ENCODE data around the gene SCN2A.

The SCN2A gene

GRCh38 chr2:165208094-165208493 lies 31.1 kb upstream of the SCN2A start:
- H3K27ac ChIP-seq (ENCODE audit: low read length), result no peak overlapping the region
- no peak overlapping the region for H3K9ac ChIP-seq (ENCODE audit: low read length in 2 of 2)
- no peaks in the 10 kb centered on the region for H3K27me3 ChIP-seq (ENCODE audit: control insufficient read depth in 1 of 2, insufficient read depth in 2 of 2, low read length in 2 of 2)
- no peak overlapping the region for H3K4me3 ChIP-seq (ENCODE audit: low read length in 2 of 2)
- H3K9me3 ChIP-seq (ENCODE audit: control insufficient read depth in 2 of 2, low read length in 2 of 2), result no peaks in the 10 kb centered on the region
- H3K4me1 ChIP-seq (ENCODE audit: control insufficient read depth, insufficient read depth, low read length), result no peaks in the 10 kb centered on the region
- H3K36me3 ChIP-seq (ENCODE audit: control insufficient read depth in 2 of 2, insufficient read depth in 2 of 2, low read length in 2 of 2), result no peaks in the 10 kb centered on the region

- Histone ChIP-seq H3K27me3 (ENCODE audit: control insufficient read depth in 1 of 2, insufficient read depth in 2 of 2, low read length in 2 of 2) (no peaks in the 10 kb centered on the region), H3K4me3 (ENCODE audit: low read length in 2 of 2) (no peak overlapping the region), H3K36me3 (ENCODE audit: control insufficient read depth in 2 of 2, insufficient read depth in 2 of 2, low read length in 2 of 2) (no peaks in the 10 kb centered on the region), H3K4me1 (ENCODE audit: control insufficient read depth, insufficient read depth, low read length) (no peaks in the 10 kb centered on the region), H3K9me3 (ENCODE audit: control insufficient read depth in 2 of 2, low read length in 2 of 2) (no peaks in the 10 kb centered on the region), H3K9ac (ENCODE audit: low read length in 2 of 2) (no peak overlapping the region), H3K27ac (ENCODE audit: low read length) (no peak overlapping the region)
Observed at GRCh38 chr2:165214093-165214492, 25.1 kb upstream of the SCN2A start.

- Histone ChIP-seq H3K36me3 (ENCODE audit: control insufficient read depth in 2 of 2, insufficient read depth in 2 of 2, low read length in 2 of 2) (no peaks in the 10 kb centered on the region), H3K4me3 (ENCODE audit: low read length in 2 of 2) (no peak overlapping the region), H3K27ac (ENCODE audit: low read length) (no peak overlapping the region), H3K9me3 (ENCODE audit: control insufficient read depth in 2 of 2, low read length in 2 of 2) (no peaks in the 10 kb centered on the region), H3K27me3 (ENCODE audit: control insufficient read depth in 1 of 2, insufficient read depth in 2 of 2, low read length in 2 of 2) (no peaks in the 10 kb centered on the region), H3K9ac (ENCODE audit: low read length in 2 of 2) (no peak overlapping the region), H3K4me1 (ENCODE audit: control insufficient read depth, insufficient read depth, low read length) (no peaks in the 10 kb centered on the region)
Observed at GRCh38 chr2:165219481-165219880, 19.7 kb upstream of the SCN2A start.

- H3K4me3 ChIP-seq (ENCODE audit: low read length in 2 of 2), result no peak overlapping the region
- H3K27me3 ChIP-seq (ENCODE audit: control insufficient read depth in 1 of 2, insufficient read depth in 2 of 2, low read length in 2 of 2), result no peaks in the 10 kb centered on the region
- no peaks in the 10 kb centered on the region for H3K9me3 ChIP-seq (ENCODE audit: control insufficient read depth in 2 of 2, low read length in 2 of 2)
- H3K27ac ChIP-seq (ENCODE audit: low read length), result no peak overlapping the region
- H3K4me1 ChIP-seq (ENCODE audit: control insufficient read depth, insufficient read depth, low read length), result no peaks in the 10 kb centered on the region
- no peaks in the 10 kb centered on the region for H3K36me3 ChIP-seq (ENCODE audit: control insufficient read depth in 2 of 2, insufficient read depth in 2 of 2, low read length in 2 of 2)
- H3K9ac ChIP-seq (ENCODE audit: low read length in 2 of 2), result no peak overlapping the region
Observed at GRCh38 chr2:165224941-165225340, 14.3 kb upstream of the SCN2A start.

- H3K4me1 ChIP-seq (ENCODE audit: control insufficient read depth, insufficient read depth, low read length), result no peaks in the 10 kb centered on the region
- H3K9me3 ChIP-seq (ENCODE audit: control insufficient read depth in 2 of 2, low read length in 2 of 2), result peaks cover 0 to 2% of the 10 kb centered on the region in 2 donors
- H3K27me3 ChIP-seq (ENCODE audit: control insufficient read depth in 1 of 2, insufficient read depth in 2 of 2, low read length in 2 of 2), result no peaks in the 10 kb centered on the region
- H3K4me3 ChIP-seq (ENCODE audit: low read length in 2 of 2), result no peak overlapping the region
- no peak overlapping the region for H3K9ac ChIP-seq (ENCODE audit: low read length in 2 of 2)
- no peaks in the 10 kb centered on the region for H3K36me3 ChIP-seq (ENCODE audit: control insufficient read depth in 2 of 2, insufficient read depth in 2 of 2, low read length in 2 of 2)
- no peak overlapping the region for H3K27ac ChIP-seq (ENCODE audit: low read length)
Observed at GRCh38 chr2:165227571-165227970, 11.6 kb upstream of the SCN2A start.

GRCh38 chr2:165237056-165237455 lies 2.2 kb upstream of the SCN2A start:
- no peak overlapping the region for H3K9ac ChIP-seq (ENCODE audit: low read length in 2 of 2)
- no peak overlapping the region for H3K27ac ChIP-seq (ENCODE audit: low read length)
- no peaks in the 10 kb centered on the region for H3K9me3 ChIP-seq (ENCODE audit: control insufficient read depth in 2 of 2, low read length in 2 of 2)
- H3K4me1 ChIP-seq (ENCODE audit: control insufficient read depth, insufficient read depth, low read length), result no peaks in the 10 kb centered on the region
- no peak overlapping the region for H3K4me3 ChIP-seq (ENCODE audit: low read length in 2 of 2)
- no peaks in the 10 kb centered on the region for H3K27me3 ChIP-seq (ENCODE audit: control insufficient read depth in 1 of 2, insufficient read depth in 2 of 2, low read length in 2 of 2)
- H3K36me3 ChIP-seq (ENCODE audit: control insufficient read depth in 2 of 2, insufficient read depth in 2 of 2, low read length in 2 of 2), result no peaks in the 10 kb centered on the region

- no peaks in the 10 kb centered on the region for H3K27me3 ChIP-seq (ENCODE audit: control insufficient read depth in 1 of 2, insufficient read depth in 2 of 2, low read length in 2 of 2)
- no peak overlapping the region for H3K27ac ChIP-seq (ENCODE audit: low read length)
- no peaks in the 10 kb centered on the region for H3K36me3 ChIP-seq (ENCODE audit: control insufficient read depth in 2 of 2, insufficient read depth in 2 of 2, low read length in 2 of 2)
- H3K4me1 ChIP-seq (ENCODE audit: control insufficient read depth, insufficient read depth, low read length), result no peaks in the 10 kb centered on the region
- no peak overlapping the region for H3K9ac ChIP-seq (ENCODE audit: low read length in 2 of 2)
- H3K9me3 ChIP-seq (ENCODE audit: control insufficient read depth in 2 of 2, low read length in 2 of 2), result no peaks in the 10 kb centered on the region
- H3K4me3 ChIP-seq (ENCODE audit: low read length in 2 of 2), result no peak overlapping the region
Observed at GRCh38 chr2:165238295-165238694, 919 bp upstream of the SCN2A start.

GRCh38 chr2:165239856-165240515 lies 772 bp downstream of the SCN2A start:
- Histone ChIP-seq H3K4me1 (ENCODE audit: control insufficient read depth, insufficient read depth, low read length) (no peaks in the 10 kb centered on the region), H3K4me3 (ENCODE audit: low read length in 2 of 2) (no peak overlapping the region), H3K9ac (ENCODE audit: low read length in 2 of 2) (no peak overlapping the region), H3K9me3 (ENCODE audit: control insufficient read depth in 2 of 2, low read length in 2 of 2) (no peaks in the 10 kb centered on the region), H3K27me3 (ENCODE audit: control insufficient read depth in 1 of 2, insufficient read depth in 2 of 2, low read length in 2 of 2) (no peaks in the 10 kb centered on the region), H3K36me3 (ENCODE audit: control insufficient read depth in 2 of 2, insufficient read depth in 2 of 2, low read length in 2 of 2) (no peaks in the 10 kb centered on the region), H3K27ac (ENCODE audit: low read length) (no peak overlapping the region)

- H3K27me3 ChIP-seq (ENCODE audit: control insufficient read depth in 1 of 2, insufficient read depth in 2 of 2, low read length in 2 of 2), result no peaks in the 10 kb centered on the region
- no peak overlapping the region for H3K27ac ChIP-seq (ENCODE audit: low read length)
- no peak overlapping the region for H3K9ac ChIP-seq (ENCODE audit: low read length in 2 of 2)
Observed at GRCh38 chr2:165240916-165241315, 1.7 kb downstream of the SCN2A start.

GRCh38 chr2:165245081-165245793 lies 6.0 kb downstream of the SCN2A start:
- Histone ChIP-seq H3K36me3 (ENCODE audit: control insufficient read depth in 2 of 2, insufficient read depth in 2 of 2, low read length in 2 of 2) (no peaks in the 10 kb centered on the region), H3K9me3 (ENCODE audit: control insufficient read depth in 2 of 2, low read length in 2 of 2) (no peaks in the 10 kb centered on the region), H3K4me3 (ENCODE audit: low read length in 2 of 2) (no peak overlapping the region), H3K27me3 (ENCODE audit: control insufficient read depth in 1 of 2, insufficient read depth in 2 of 2, low read length in 2 of 2) (no peaks in the 10 kb centered on the region), H3K9ac (ENCODE audit: low read length in 2 of 2) (no peak overlapping the region), H3K4me1 (ENCODE audit: control insufficient read depth, insufficient read depth, low read length) (no peaks in the 10 kb centered on the region), H3K27ac (ENCODE audit: low read length) (no peak overlapping the region)

More at GRCh38 chr2:165240916-165241315, 1.7 kb downstream of the SCN2A start:
- H3K36me3 ChIP-seq (ENCODE audit: control insufficient read depth in 2 of 2, insufficient read depth in 2 of 2, low read length in 2 of 2), result no peaks in the 10 kb centered on the region
- no peaks in the 10 kb centered on the region for H3K9me3 ChIP-seq (ENCODE audit: control insufficient read depth in 2 of 2, low read length in 2 of 2)
- H3K4me1 ChIP-seq (ENCODE audit: control insufficient read depth, insufficient read depth, low read length), result no peaks in the 10 kb centered on the region
- H3K4me3 ChIP-seq (ENCODE audit: low read length in 2 of 2), result no peak overlapping the region

GRCh38 chr2:165248238-165248637 lies 9.0 kb downstream of the SCN2A start:
- Histone ChIP-seq H3K4me1 (ENCODE audit: control insufficient read depth, insufficient read depth, low read length) (no peaks in the 10 kb centered on the region), H3K9me3 (ENCODE audit: control insufficient read depth in 2 of 2, low read length in 2 of 2) (no peaks in the 10 kb centered on the region), H3K36me3 (ENCODE audit: control insufficient read depth in 2 of 2, insufficient read depth in 2 of 2, low read length in 2 of 2) (no peaks in the 10 kb centered on the region), H3K27ac (ENCODE audit: low read length) (no peak overlapping the region), H3K9ac (ENCODE audit: low read length in 2 of 2) (no peak overlapping the region), H3K27me3 (ENCODE audit: control insufficient read depth in 1 of 2, insufficient read depth in 2 of 2, low read length in 2 of 2) (no peaks in the 10 kb centered on the region), H3K4me3 (ENCODE audit: low read length in 2 of 2) (no peak overlapping the region)
